ENCODE results near the gene AURKB.

Gene AURKB

DNA sequence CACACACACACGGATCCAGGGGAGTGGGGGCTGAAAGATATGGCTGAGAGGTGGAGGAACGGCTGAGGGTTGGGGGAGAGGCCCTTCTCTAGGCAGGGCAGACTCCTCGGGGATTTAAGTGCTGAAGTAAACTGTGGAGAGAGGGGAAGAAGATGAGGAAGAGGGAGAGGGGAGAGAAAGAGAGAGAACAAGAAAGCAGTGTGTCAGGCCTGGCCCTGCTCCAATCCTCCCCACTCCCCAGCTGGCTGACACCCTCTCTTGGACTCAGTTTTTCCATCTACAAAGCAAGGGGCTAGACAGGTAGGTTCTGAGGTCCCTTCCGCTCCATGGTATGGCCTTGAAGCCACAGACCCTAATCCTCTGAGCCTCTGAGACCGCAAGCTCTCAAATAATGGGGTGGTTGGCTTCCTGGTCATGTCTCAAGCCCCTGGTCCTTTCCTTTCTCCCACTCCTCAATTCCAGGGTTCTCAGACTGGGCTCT, 49.6 kb downstream of the AURKB start:
- DNase-seq, result no peak

- no peak for DNase-seq
Measured at GRCh38 chr17:8160224-8160577, 50.2 kb downstream of the AURKB start.

GRCh38 chr17:8159459-8160223, 50.7 kb downstream of the AURKB start:
- no peak for DNase-seq

- DNase-seq, result no peak
Measured at GRCh38 chr17:8159032-8159400, 51.4 kb downstream of the AURKB start.

- DNase-seq, result peak; percentile 25
Measured at GRCh38 chr17:8158267-8159031, 51.9 kb downstream of the AURKB start.

- DNase-seq, result peak; percentile 97
Measured at GRCh38 chr17:8156246-8156992, 54.0 kb downstream of the AURKB start.

DNA sequence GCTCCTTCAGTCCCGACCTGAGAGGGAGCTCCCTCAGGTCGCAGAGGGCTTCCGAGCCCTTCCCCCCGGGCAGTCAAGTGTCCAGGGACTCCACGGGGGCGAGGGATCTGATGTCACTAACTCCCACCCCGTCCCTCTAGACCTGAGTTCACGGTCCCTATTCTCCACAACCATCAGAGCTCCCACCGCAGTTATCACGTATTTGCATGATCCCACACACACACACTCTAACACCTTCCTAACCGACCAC, 54.5 kb downstream of the AURKB start:
- no peak for DNase-seq

DNA sequence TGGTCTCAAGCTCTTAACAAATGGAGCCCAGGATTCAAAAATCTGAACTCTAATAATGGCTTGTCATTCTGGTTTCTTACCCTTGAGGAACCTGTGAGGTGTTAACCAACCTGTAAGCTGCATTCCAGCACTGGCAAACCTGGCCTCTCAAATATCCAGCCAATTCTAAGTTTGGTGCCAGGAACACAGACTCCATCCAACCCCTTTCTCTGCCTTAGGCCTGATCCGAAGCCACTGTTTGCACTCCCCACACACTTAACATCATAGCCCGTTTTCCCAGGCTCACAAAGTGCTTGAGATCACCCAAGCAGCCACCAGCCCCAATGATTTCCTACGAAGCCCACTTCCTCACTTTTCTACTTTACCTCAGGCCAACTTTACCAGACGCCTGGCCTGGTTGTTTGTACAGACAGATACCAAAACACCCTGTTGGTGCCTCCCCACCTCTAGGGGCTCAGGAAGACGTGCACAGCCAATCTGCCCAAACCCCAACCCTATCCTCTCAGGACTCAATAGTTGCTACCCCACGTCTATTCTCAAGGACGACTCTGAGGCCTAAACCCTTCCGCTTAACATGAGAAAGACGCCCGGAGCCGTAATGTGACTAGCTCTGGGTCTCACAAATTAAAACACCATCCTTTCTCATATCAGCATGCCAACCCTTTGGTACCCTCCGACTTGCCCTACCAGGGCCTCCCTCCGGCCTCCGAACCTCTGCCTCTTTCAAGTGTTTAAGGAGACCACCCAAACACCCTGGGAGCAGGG, 55.0 kb downstream of the AURKB start:
- no peak for DNase-seq
